HepG2 (cell line): ENCODE data around the gene DRC7. TPM values are rescaled to one million over a fixed set of nuclear protein-coding genes. Genes with fewer than 3 reads are reported as not detected.

Experiments
- ATM ChIP-seq: fragments of 450-650 bp; IDR thresholded peaks from 2 replicates; pipeline ENCODE4 v1.7.1; 2017; ENCODE audit warnings: mild to moderate bottlenecking, borderline replicate concordance
- CEBPZ ChIP-seq: IDR thresholded peaks from 2 replicates; pipeline ENCODE4 v1.6.1; 2012; ENCODE audit warnings: low read length, improper control_type of control experiment
- HOXA7 ChIP-seq: sonication (generic); formaldehyde crosslinking; IDR thresholded peaks from 2 replicates; pipeline ENCODE4 v1.8.1; 2022; ENCODE audit warnings: mild to moderate bottlenecking, missing genetic modification reagents, moderate library complexity
- MED13 ChIP-seq: sonication (generic); formaldehyde crosslinking; IDR thresholded peaks from 2 replicates; pipeline ENCODE4 v1.5.0; 2020; ENCODE audit warnings: missing genetic modification reagents
- MIER3 ChIP-seq: IDR thresholded peaks from 2 replicates; pipeline ENCODE4 v1.6.1; 2016; ENCODE audit warnings: missing compliant biosample characterization, borderline replicate concordance
- MLLT10 ChIP-seq: sonication (generic); formaldehyde crosslinking; IDR thresholded peaks from 2 replicates; pipeline ENCODE4 v1.4.0; 2020; ENCODE audit warnings: missing genetic modification reagents
- NFAT5 ChIP-seq: sonication (generic); formaldehyde crosslinking; IDR thresholded peaks from 2 replicates; pipeline ENCODE4 v1.4.0; 2020; ENCODE audit warnings: missing genetic modification reagents
- POGZ ChIP-seq: sonication (generic); formaldehyde crosslinking; IDR thresholded peaks from 2 replicates; pipeline ENCODE4 v1.4.0; 2020; ENCODE audit warnings: mild to moderate bottlenecking, missing genetic modification reagents
- PTBP1 ChIP-seq: fragments of 200-400 bp; formaldehyde crosslinking; IDR thresholded peaks from 2 replicates; pipeline ENCODE4 v1.6.1; 2018; ENCODE audit warnings: low read length, low read depth; ENCODE audit not compliant: poor library complexity, severe bottlenecking
- RXRA ChIP-seq: sonication (generic); formaldehyde crosslinking; IDR thresholded peaks from 2 replicates; pipeline ENCODE4 v1.5.1; 2020; ENCODE audit warnings: missing genetic modification reagents
- TAF1 ChIP-seq: sonication (generic); formaldehyde crosslinking; IDR thresholded peaks from 2 replicates; pipeline ENCODE4 v1.4.0; 2020; ENCODE audit warnings: missing genetic modification reagents
- ZNF234 ChIP-seq: sonication (generic); formaldehyde crosslinking; conservative IDR thresholded peaks from 2 replicates; pipeline ENCODE4 v1.5.1; 2020; ENCODE audit warnings: mild to moderate bottlenecking, missing genetic modification reagents
- ZNF574 ChIP-seq: sonication (generic); formaldehyde crosslinking; IDR thresholded peaks from 2 replicates; pipeline ENCODE4 v1.4.0; 2020; ENCODE audit warnings: missing genetic modification reagents
- ZNF670 ChIP-seq: sonication (generic); formaldehyde crosslinking; IDR thresholded peaks from 2 replicates; pipeline ENCODE4 v1.8.0; 2022; ENCODE audit warnings: mild to moderate bottlenecking, missing genetic modification reagents, borderline replicate concordance
- ZNF788 ChIP-seq: sonication (generic); formaldehyde crosslinking; IDR thresholded peaks from 2 replicates; pipeline ENCODE4 v1.5.0; 2020; ENCODE audit warnings: mild to moderate bottlenecking, missing genetic modification reagents, borderline replicate concordance
- ZNF792 ChIP-seq: IDR thresholded peaks from 2 replicates; pipeline ENCODE4 v1.6.1; 2016
- ZNF878 ChIP-seq: sonication (generic); formaldehyde crosslinking; IDR thresholded peaks from 2 replicates; pipeline ENCODE4 v1.8.1; 2023; ENCODE audit warnings: mild to moderate bottlenecking, missing genetic modification reagents, moderate library complexity
- ZSCAN25 ChIP-seq: sonication (generic); formaldehyde crosslinking; IDR thresholded peaks from 2 replicates; pipeline ENCODE4 v1.8.0; 2022; ENCODE audit warnings: mild to moderate bottlenecking, missing genetic modification reagents
- polyA plus RNA-seq, 8 experiments: library from polyadenylated mRNA; depleted of rRNA in 3 of 8; stranded (reverse) in 7 of 8; unstranded in 1 of 8; fragments of >200 nt; fragmentation: Illumina TruSeq in 4 of 8; extraction: Trizol in 4 of 8; gene quantifications; 2 replicates each; pipeline versions ENCODE4 v1.2.1 to v1.2.3, GENCODE V29; 2011 to 2016; ENCODE audit warnings: low read depth in 4 of 8, missing spikeins in 1 of 8, mixed read lengths in 1 of 8; ENCODE audit not compliant: insufficient read depth in 1 of 8
- total RNA-seq, 5 experiments: library from RNA; depleted of rRNA; stranded (reverse); fragments of >200 nt; fragmentation: Illumina TruSeq; extraction: Trizol; gene quantifications; 2 replicates each; pipeline ENCODE4 v1.2.3, GENCODE V29; 2016; ENCODE audit warnings: low read depth in 1 of 5

The DRC7 gene
- total and polyA plus RNA-seq, 2 of the 13 experiments (the other 11 are each of a cell fraction or from before 2014, with no cell fraction given): 2.7 to 3.4 TPM

GRCh38 chr16:57734925-57735754 is 40.5 kb downstream of the DRC7 start (continued):
- TF ChIP-seq NFAT5 (CRISPR knock-in tag): no peak
- TF ChIP-seq ZNF670 (CRISPR knock-in tag): 0 out of 2 replicates have a peak, but pooled peaks have one; percentile 85
- TF ChIP-seq MLLT10 (CRISPR knock-in tag): no peak
- no peak for TF ChIP-seq ZNF878 (CRISPR knock-in tag)
- TF ChIP-seq PTBP1: no peak
- no peak for TF ChIP-seq ZNF234 (CRISPR knock-in tag)
- no peak; the same call in 1 of the 2 replicates for TF ChIP-seq ZNF574 (CRISPR knock-in tag)
- 0 out of 2 replicates have a peak, but pooled peaks have one; percentile 56 for TF ChIP-seq MED13 (CRISPR knock-in tag)
- TF ChIP-seq ZNF788: peak; percentile 44; the same call in 1 of the 2 replicates
- TF ChIP-seq HOXA7 (CRISPR knock-in tag): no peak
- peak; percentile 77 for TF ChIP-seq TAF1 (CRISPR knock-in tag)
- peak; percentile 61 for TF ChIP-seq ZSCAN25
- TF ChIP-seq MIER3 (CRISPR knock-in tag): no peak
- TF ChIP-seq POGZ (CRISPR knock-in tag): peak; percentile 82
- peak; percentile 86 for TF ChIP-seq CEBPZ
- peak; percentile 32; the same call in 1 of the 2 replicates for TF ChIP-seq RXRA (CRISPR knock-in tag)
- no peak; the same call in 1 of the 2 replicates for TF ChIP-seq ZNF792 (CRISPR knock-in tag)
- no peak for TF ChIP-seq ATM
